ENCODE measurements around the gene SART3.
"Not testable (repeated sequence)": the region's sequence is repeated elsewhere in the genome, so short reads cannot be mapped to it uniquely, and the experiment has no call there.

SART3 gene

GRCh38 chr12:108575199-108575912 lies 14.4 kb upstream of the SART3 start:
- Histone ChIP-seq H4K12ac (ENCODE audit: low read depth, low read length) (no peak overlapping the region), H3K4me1 (ENCODE audit: control insufficient read depth in 1 of 2, insufficient read depth in 2 of 2, low read length in 2 of 2) (peaks cover 13% of the 10 kb centered on the region in 2 experiments), H3K27ac (ENCODE audit: low read depth, low read length) (no peak overlapping the region), H2BK12ac (ENCODE audit: low read length) (peak overlapping the region; percentile 77), H3K9me3 (ENCODE audit: insufficient read depth, low read depth, low read length) (peaks cover 6% of the 10 kb centered on the region), H3K79me1 (ENCODE audit: low read length) (peaks cover 36% of the 10 kb centered on the region), H3K18ac (ENCODE audit: low read length) (no peak overlapping the region), H3K4me2 (ENCODE audit: low read length) (no peak overlapping the region), H3K79me2 (ENCODE audit: control insufficient read depth, insufficient read depth, low read length, poor library complexity) (peaks cover 2% of the 10 kb centered on the region), H3K14ac (ENCODE audit: low read length) (no peak overlapping the region), H3K23ac (ENCODE audit: low read length) (no peak overlapping the region), H3K27me3 (ENCODE audit: insufficient read depth, low read length) (no peaks in the 10 kb centered on the region), H4K91ac (ENCODE audit: low read depth, low read length) (peak overlapping the region; percentile 52), H3K4ac (ENCODE audit: low read depth, low read length) (no peak overlapping the region), H2BK120ac (ENCODE audit: insufficient read depth, low read length, poor library complexity) (no peak overlapping the region), H4K8ac (ENCODE audit: low read depth, low read length) (no peak overlapping the region), H2BK5ac (ENCODE audit: low read depth, low read length, poor library complexity) (no peak overlapping the region), H2AK5ac (ENCODE audit: low read length) (peak overlapping the region; percentile 80), H3K9ac (ENCODE audit: low read length) (no peak overlapping the region), H3K4me3 (ENCODE audit: low read depth, low read length) (no peak overlapping the region), H3K36me3 (ENCODE audit: control insufficient read depth in 1 of 2, insufficient read depth in 2 of 2, low read length in 2 of 2) (no peaks in the 10 kb centered on the region), H2AFZ (ENCODE audit: insufficient read depth, low read length, poor library complexity) (no peak overlapping the region)
- no peak for DNase-seq
- WGBS (ENCODE audit: extremely low coverage, insufficient coverage, insufficient read length): no CpG with 5 or more reads among the region's 9 CpGs

- not testable (repeated sequence) for H2AK5ac ChIP-seq (ENCODE audit: low read length); H2AFZ ChIP-seq (ENCODE audit: insufficient read depth, low read length, poor library complexity); H2BK12ac ChIP-seq (ENCODE audit: low read length); H3K4me3 ChIP-seq (ENCODE audit: low read depth, low read length); H3K4ac ChIP-seq (ENCODE audit: low read depth, low read length); H3K27me3 ChIP-seq (ENCODE audit: insufficient read depth, low read length); H3K9me3 ChIP-seq (ENCODE audit: insufficient read depth, low read depth, low read length); H3K79me2 ChIP-seq (ENCODE audit: control insufficient read depth, insufficient read depth, low read length, poor library complexity); H3K23ac ChIP-seq (ENCODE audit: low read length); H3K18ac ChIP-seq (ENCODE audit: low read length); H4K8ac ChIP-seq (ENCODE audit: low read depth, low read length); DNase-seq; H3K4me2 ChIP-seq (ENCODE audit: low read length); H3K4me1 ChIP-seq (ENCODE audit: control insufficient read depth in 1 of 2, insufficient read depth in 2 of 2, low read length in 2 of 2); H2BK120ac ChIP-seq (ENCODE audit: insufficient read depth, low read length, poor library complexity); H3K36me3 ChIP-seq (ENCODE audit: control insufficient read depth in 1 of 2, insufficient read depth in 2 of 2, low read length in 2 of 2); H3K27ac ChIP-seq (ENCODE audit: low read depth, low read length); H4K91ac ChIP-seq (ENCODE audit: low read depth, low read length); H2BK5ac ChIP-seq (ENCODE audit: low read depth, low read length, poor library complexity); H3K9ac ChIP-seq (ENCODE audit: low read length); H4K12ac ChIP-seq (ENCODE audit: low read depth, low read length); H3K14ac ChIP-seq (ENCODE audit: low read length)
- WGBS (ENCODE audit: extremely low coverage, insufficient coverage, insufficient read length): no CpG with 5 or more reads among the region's 1 CpG
- H3K79me1 ChIP-seq (ENCODE audit: low read length): peaks cover 26% of the 10 kb centered on the region
Measured at GRCh38 chr12:108574276-108574675, 13.3 kb upstream of the SART3 start.

GRCh38 chr12:108573317-108573716 lies 12.3 kb upstream of the SART3 start:
- Histone ChIP-seq H3K14ac (ENCODE audit: low read length) (no peak overlapping the region), H3K4ac (ENCODE audit: low read depth, low read length) (no peak overlapping the region), H3K27me3 (ENCODE audit: insufficient read depth, low read length) (no peaks in the 10 kb centered on the region), H3K18ac (ENCODE audit: low read length) (no peak overlapping the region), H4K91ac (ENCODE audit: low read depth, low read length) (no peak overlapping the region), H2AK5ac (ENCODE audit: low read length) (no peak overlapping the region), H4K8ac (ENCODE audit: low read depth, low read length) (no peak overlapping the region), H2BK12ac (ENCODE audit: low read length) (no peak overlapping the region), H3K9ac (ENCODE audit: low read length) (no peak overlapping the region), H3K79me1 (ENCODE audit: low read length) (peaks cover 18% of the 10 kb centered on the region), H3K9me3 (ENCODE audit: insufficient read depth, low read depth, low read length) (peaks cover 1% of the 10 kb centered on the region), H3K4me3 (ENCODE audit: low read depth, low read length) (no peak overlapping the region), H3K23ac (ENCODE audit: low read length) (no peak overlapping the region), H3K79me2 (ENCODE audit: control insufficient read depth, insufficient read depth, low read length, poor library complexity) (no peaks in the 10 kb centered on the region), H3K4me2 (ENCODE audit: low read length) (no peak overlapping the region), H2BK5ac (ENCODE audit: low read depth, low read length, poor library complexity) (no peak overlapping the region), H3K4me1 (ENCODE audit: control insufficient read depth in 1 of 2, insufficient read depth in 2 of 2, low read length in 2 of 2) (peaks cover 0 to 5% of the 10 kb centered on the region in 2 experiments), H2BK120ac (ENCODE audit: insufficient read depth, low read length, poor library complexity) (no peak overlapping the region), H4K12ac (ENCODE audit: low read depth, low read length) (no peak overlapping the region), H3K36me3 (ENCODE audit: control insufficient read depth in 1 of 2, insufficient read depth in 2 of 2, low read length in 2 of 2) (peaks cover 6 to 8% of the 10 kb centered on the region in 2 experiments), H2AFZ (ENCODE audit: insufficient read depth, low read length, poor library complexity) (no peak overlapping the region), H3K27ac (ENCODE audit: low read depth, low read length) (no peak overlapping the region)
- no CpG with 5 or more reads among the region's 2 CpGs for WGBS (ENCODE audit: extremely low coverage, insufficient coverage, insufficient read length)
- no peak for DNase-seq

- H3K18ac ChIP-seq (ENCODE audit: low read length): no peak overlapping the region
- H2BK12ac ChIP-seq (ENCODE audit: low read length): peak overlapping the region; percentile 82
- no peak overlapping the region for H4K8ac ChIP-seq (ENCODE audit: low read depth, low read length)
- peak overlapping the region; percentile 47 for H3K14ac ChIP-seq (ENCODE audit: low read length)
- peaks cover 18% of the 10 kb centered on the region for H3K79me1 ChIP-seq (ENCODE audit: low read length)
- no peaks in the 10 kb centered on the region for H3K79me2 ChIP-seq (ENCODE audit: control insufficient read depth, insufficient read depth, low read length, poor library complexity)
- WGBS (ENCODE audit: extremely low coverage, insufficient coverage, insufficient read length): no CpG with 5 or more reads among the region's 8 CpGs
- no peaks in the 10 kb centered on the region for H3K27me3 ChIP-seq (ENCODE audit: insufficient read depth, low read length)
- H3K9me3 ChIP-seq (ENCODE audit: insufficient read depth, low read depth, low read length): peaks cover 1% of the 10 kb centered on the region
- H2BK5ac ChIP-seq (ENCODE audit: low read depth, low read length, poor library complexity): no peak overlapping the region
- DNase-seq: no peak
- H3K4me3 ChIP-seq (ENCODE audit: low read depth, low read length): no peak overlapping the region
- H3K27ac ChIP-seq (ENCODE audit: low read depth, low read length): no peak overlapping the region
- no peak overlapping the region for H2AFZ ChIP-seq (ENCODE audit: insufficient read depth, low read length, poor library complexity)
- H3K4me1 ChIP-seq (ENCODE audit: control insufficient read depth in 1 of 2, insufficient read depth in 2 of 2, low read length in 2 of 2): peaks cover 0 to 5% of the 10 kb centered on the region in 2 experiments
- no peak overlapping the region for H4K12ac ChIP-seq (ENCODE audit: low read depth, low read length)
- H4K91ac ChIP-seq (ENCODE audit: low read depth, low read length): peak overlapping the region; percentile 49
- no peak overlapping the region for H3K23ac ChIP-seq (ENCODE audit: low read length)
- H3K4me2 ChIP-seq (ENCODE audit: low read length): no peak overlapping the region
- H3K4ac ChIP-seq (ENCODE audit: low read depth, low read length): no peak overlapping the region
- no peak overlapping the region for H3K9ac ChIP-seq (ENCODE audit: low read length)
- H2BK120ac ChIP-seq (ENCODE audit: insufficient read depth, low read length, poor library complexity): peak overlapping the region; percentile 3
- peak overlapping the region; percentile 17 for H2AK5ac ChIP-seq (ENCODE audit: low read length)
- peaks cover 6 to 17% of the 10 kb centered on the region in 2 experiments for H3K36me3 ChIP-seq (ENCODE audit: control insufficient read depth in 1 of 2, insufficient read depth in 2 of 2, low read length in 2 of 2)
Measured at GRCh38 chr12:108572166-108572790, 11.3 kb upstream of the SART3 start.
